A172 (cell line): ENCODE data around the gene NBEA. TPM values are rescaled to one million over a fixed set of nuclear protein-coding genes. Genes with fewer than 3 reads are reported as not detected.

ENCODE experiments used
- DNase-seq: peaks from one replicate; pipeline ENCODE4 v3.0.0-alpha.2; 2015; ENCODE audit warnings: low spot score
- total RNA-seq: library from RNA; depleted of rRNA; stranded (reverse); fragments of >200 nt; shearing (Covaris generic); gene quantifications from 2 replicates; pipeline ENCODE4 v1.2.3, GENCODE V29; 2014

The NBEA gene
- total RNA-seq, 1 experiment from 2014 or later: 2.5 TPM

- DNase-seq: no peak
These were observed 625.4 kb downstream of the NBEA start for GRCh38 chr13:35567406-35567980.

- no peak for DNase-seq
These were observed 631.6 kb downstream of the NBEA start for GRCh38 chr13:35573639-35574038.

- DNase-seq: no peak
These were observed 650.4 kb downstream of the NBEA start for GRCh38 chr13:35592457-35592856.

GRCh38 chr13:35593651-35594050, 651.6 kb downstream of the NBEA start:
- DNase-seq: no peak

GRCh38 chr13:35594096-35594495, 652.0 kb downstream of the NBEA start:
- DNase-seq: no peak

GRCh38 chr13:35595181-35595580, 653.1 kb downstream of the NBEA start:
- DNase-seq: no peak

GRCh38 chr13:35596321-35597030, 654.4 kb downstream of the NBEA start:
- DNase-seq: no peak

- no peak for DNase-seq
These were observed 655.4 kb downstream of the NBEA start for GRCh38 chr13:35597451-35597850.

- DNase-seq: no peak
These were observed 656.2 kb downstream of the NBEA start for GRCh38 chr13:35598233-35598632.

- DNase-seq: no peak
These were observed 656.8 kb downstream of the NBEA start for GRCh38 chr13:35598790-35599369.

GRCh38 chr13:35599384-35599783, 657.3 kb downstream of the NBEA start:
- no peak for DNase-seq

GRCh38 chr13:35600137-35600536, 658.1 kb downstream of the NBEA start:
- no peak for DNase-seq

- DNase-seq: no peak
These were observed 661.7 kb downstream of the NBEA start for GRCh38 chr13:35603593-35604285.

GRCh38 chr13:35614666-35615065, 672.6 kb downstream of the NBEA start:
- no peak for DNase-seq

- no peak for DNase-seq
These were observed 675.4 kb downstream of the NBEA start for GRCh38 chr13:35617420-35617819.

- DNase-seq: no peak
These were observed 676.6 kb downstream of the NBEA start for GRCh38 chr13:35618565-35619083.

- no peak for DNase-seq
These were observed 679.9 kb downstream of the NBEA start for GRCh38 chr13:35621989-35622388.

- no peak for DNase-seq
These were observed 687.0 kb downstream of the NBEA start for GRCh38 chr13:35629026-35629425.

- peak; percentile 51 for DNase-seq
These were observed 688.6 kb downstream of the NBEA start for GRCh38 chr13:35630551-35631275.

GRCh38 chr13:35631666-35632065, 689.6 kb downstream of the NBEA start:
- DNase-seq: no peak

GRCh38 chr13:35643625-35644024, 701.6 kb downstream of the NBEA start:
- DNase-seq: no peak
